OCI-LY1 (cell line): ENCODE results near the gene ASCC2.

Experiments
- CTCF ChIP-seq: fragments of 200-600 bp; sonication (generic), shearing (Covaris generic); IDR thresholded peaks from 2 replicates; pipeline ENCODE4 v1.5.1; 2017; ENCODE audit warnings: mild to moderate bottlenecking, antibody characterized with exemption, low read length, moderate library complexity, mixed read lengths
- EZH2 ChIP-seq: fragments of 200-600 bp; sonication (generic), shearing (Covaris generic); IDR thresholded peaks from 2 replicates; pipeline ENCODE4 v1.8.0; 2017; ENCODE audit warnings: borderline replicate concordance, mixed run types, mild to moderate bottlenecking, antibody characterized with exemption, low read length, moderate library complexity, mixed read lengths

GRCh38 chr22:29803190-29803589, 34.9 kb downstream of the ASCC2 start:
- TF ChIP-seq CTCF = no peak
- TF ChIP-seq EZH2 = no peak
